Measurements from ENCODE around the gene TUBB. TPM values are rescaled to one million over a fixed set of nuclear protein-coding genes. Genes with fewer than 3 reads are reported as not detected.

TUBB gene
- total and polyA plus RNA-seq, 9 of the 15 experiments (the other 6 are each of a cell fraction or from before 2014, with no cell fraction given) = 971 to 2,870 (median 1,478) TPM

GRCh38 chr6:30686908-30687658, 33.1 kb upstream of the TUBB start (continued):
- TF ChIP-seq KLF1 (tag; IDR thresholded peaks at IDR 0.05) (peak; percentile 97; the same call in 1 of the 2 replicates), ZNF668 (CRISPR knock-in tag; IDR thresholded peaks at IDR 0.05) (no peak), MLLT1 (IDR thresholded peaks at IDR 0.05) (peak; percentile 32 to 66; a peak in 2 of 4 replicates), HDAC1 (IDR thresholded peaks at IDR 0.05) (peak in 1 of 2 experiments; percentile 95; a peak in 3 of 4 replicates), CGGBP1 (CRISPR knock-in tag; IDR thresholded peaks at IDR 0.05) (no peak), ZBTB34 (CRISPR knock-in tag; IDR thresholded peaks at IDR 0.05) (no peak), PML (IDR thresholded peaks at IDR 0.05; ENCODE audit: low read length) (peak; percentile 66; the same call in 1 of the 2 replicates), XRCC4 (IDR thresholded peaks at IDR 0.05; ENCODE audit: extremely low read depth, insufficient read depth, insufficient read length) (no peak), TSC22D4 (tag; IDR thresholded peaks at IDR 0.05) (no peak), PURB (CRISPR knock-in tag; IDR thresholded peaks at IDR 0.05; ENCODE audit: low read depth) (no peak), ZNF316 (IDR thresholded peaks at IDR 0.05) (peak; percentile 39), DLX4 (CRISPR knock-in tag; IDR thresholded peaks at IDR 0.05) (no peak), ZNF354B (CRISPR knock-in tag; IDR thresholded peaks at IDR 0.05) (no peak), KAT7 (CRISPR knock-in tag; IDR thresholded peaks at IDR 0.05; ENCODE audit: borderline replicate concordance) (peak; percentile 70; the same call in 1 of the 2 replicates), PHB (CRISPR knock-in tag; IDR thresholded peaks at IDR 0.05) (no peak)

All from K562 (cell line).